ENCODE results near the gene PACS2.

Gene PACS2

DNA sequence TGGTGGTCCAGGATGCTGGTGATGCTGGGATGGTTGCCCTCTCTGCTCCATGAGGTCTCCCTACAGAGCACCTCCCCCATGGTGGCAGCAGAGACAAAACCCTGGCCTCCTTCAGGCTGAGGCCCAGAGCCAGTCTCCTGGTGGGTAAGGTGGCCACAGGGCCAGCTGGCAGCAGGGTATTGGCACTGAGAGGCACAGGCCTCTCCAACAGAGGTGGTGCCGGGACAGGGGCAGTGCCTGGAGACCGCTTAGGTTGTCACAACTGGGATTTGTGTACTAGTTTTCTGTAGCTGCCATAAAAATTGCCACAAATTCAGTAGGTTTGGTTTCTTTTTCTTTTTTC is 99.0 kb downstream of the PACS2 start:
- peaks cover 8% of the 10 kb centered on the region; the same call in 1 of the 2 replicates for H3K27me3 ChIP-seq (ENCODE audit: insufficient read depth, low read length)
- no peaks in the 10 kb centered on the region for H3K4me1 ChIP-seq (ENCODE audit: control insufficient read depth, insufficient read depth, low read length, unreplicated experiment)
- H3K27ac ChIP-seq (ENCODE audit: low read depth, low read length) = no peak overlapping the region
- no peak overlapping the region for H3K4me3 ChIP-seq (ENCODE audit: low read depth, low read length)
- no peak overlapping the region for H2AFZ ChIP-seq (ENCODE audit: low read length, unreplicated experiment)
- H3K36me3 ChIP-seq (ENCODE audit: insufficient read depth, low read length) = no peaks in the 10 kb centered on the region
- no peaks in the 10 kb centered on the region for H3K79me2 ChIP-seq (ENCODE audit: control insufficient read depth, insufficient read depth, low read length, unreplicated experiment)

DNA sequence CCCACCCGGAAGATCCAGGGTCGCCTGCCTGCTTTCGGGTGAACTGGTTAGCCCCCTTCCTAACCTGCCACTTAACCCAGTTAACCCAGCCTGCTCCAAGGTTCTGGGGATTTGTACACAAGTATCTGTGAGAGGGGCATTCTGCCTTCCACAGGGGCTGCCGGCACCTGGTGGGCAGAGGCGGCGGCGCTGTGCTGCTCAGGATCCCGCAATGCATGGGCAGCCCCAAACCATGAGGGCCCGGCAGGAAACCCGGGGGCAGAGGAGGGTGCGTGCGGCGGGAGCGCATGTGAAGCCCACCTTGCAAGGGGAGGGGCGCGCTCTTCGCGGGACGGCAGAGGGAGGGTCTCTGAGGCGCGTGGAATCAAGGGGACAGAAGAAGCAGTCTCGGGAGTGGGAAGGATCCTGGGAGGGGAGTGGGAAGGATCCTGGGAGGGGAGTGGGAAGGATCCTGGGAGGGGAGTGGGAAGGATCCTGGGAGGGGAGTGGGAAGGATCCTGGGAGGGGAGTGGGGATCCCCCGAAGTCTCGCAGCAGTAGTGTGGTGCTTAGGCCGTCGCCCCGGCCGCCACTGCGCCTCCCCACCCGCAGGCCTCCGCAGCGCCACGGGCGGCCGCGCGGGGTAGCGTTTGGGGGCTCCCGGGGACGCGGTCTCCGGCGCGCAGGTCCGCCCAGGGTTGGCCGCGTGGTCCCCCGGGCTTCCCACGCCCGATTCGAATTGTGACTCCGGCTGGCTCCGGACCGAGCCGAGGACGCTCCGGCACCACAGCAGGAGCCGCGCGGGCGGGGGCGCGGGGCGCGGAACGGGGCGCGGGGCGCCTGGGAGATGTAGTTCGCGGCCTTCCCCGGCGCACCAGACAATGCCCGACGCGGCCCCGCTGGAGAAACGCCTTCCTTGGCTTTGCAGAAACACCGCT is 100.2 kb downstream of the PACS2 start:
- H3K79me2 ChIP-seq (ENCODE audit: control insufficient read depth, insufficient read depth, low read length, unreplicated experiment) = peaks cover 5% of the 10 kb centered on the region
- peaks cover 6% of the 10 kb centered on the region for H3K4me1 ChIP-seq (ENCODE audit: control insufficient read depth, insufficient read depth, low read length, unreplicated experiment)
- H3K27ac ChIP-seq (ENCODE audit: low read depth, low read length) = no peak overlapping the region
- peak overlapping the region; percentile 90 for H2AFZ ChIP-seq (ENCODE audit: low read length, unreplicated experiment)
- H3K36me3 ChIP-seq (ENCODE audit: insufficient read depth, low read length) = no peaks in the 10 kb centered on the region
- peak overlapping the region; percentile 79 for H3K4me3 ChIP-seq (ENCODE audit: low read depth, low read length)
- H3K27me3 ChIP-seq (ENCODE audit: insufficient read depth, low read length) = peaks cover 8% of the 10 kb centered on the region; the same call in 1 of the 2 replicates

GRCh38 chr14:105415481-105416428 is 101.2 kb downstream of the PACS2 start:
- H3K4me3 ChIP-seq (ENCODE audit: low read depth, low read length) = peak overlapping the region; percentile 79
- no peak overlapping the region for H3K27ac ChIP-seq (ENCODE audit: low read depth, low read length)
- H3K79me2 ChIP-seq (ENCODE audit: control insufficient read depth, insufficient read depth, low read length, unreplicated experiment) = peaks cover 10% of the 10 kb centered on the region
- H3K27me3 ChIP-seq (ENCODE audit: insufficient read depth, low read length) = peaks cover 4% of the 10 kb centered on the region; the same call in 1 of the 2 replicates
- H3K4me1 ChIP-seq (ENCODE audit: control insufficient read depth, insufficient read depth, low read length, unreplicated experiment) = peaks cover 6% of the 10 kb centered on the region
- no peaks in the 10 kb centered on the region for H3K36me3 ChIP-seq (ENCODE audit: insufficient read depth, low read length)
- H2AFZ ChIP-seq (ENCODE audit: low read length, unreplicated experiment) = peak overlapping the region; percentile 90

DNA sequence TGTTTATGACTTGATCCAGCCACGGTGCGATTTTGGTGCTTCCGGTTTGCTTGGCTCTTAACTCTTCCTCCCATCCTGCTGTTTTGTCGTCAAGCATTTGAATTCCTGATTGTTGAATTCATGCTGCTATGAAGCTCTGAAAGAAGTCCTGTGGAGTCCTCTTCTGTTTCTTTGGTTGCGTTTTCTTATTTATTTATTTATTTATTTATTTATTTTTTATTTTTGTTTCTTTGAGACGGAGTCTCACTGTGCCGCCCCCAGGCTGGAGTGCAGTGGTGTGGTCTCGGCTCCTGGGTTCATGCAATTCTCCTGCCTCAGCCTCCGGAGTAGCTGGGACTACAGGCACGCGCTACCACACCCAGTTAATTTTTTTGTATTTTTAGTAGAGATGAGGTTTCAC is 102.1 kb downstream of the PACS2 start:
- Histone ChIP-seq H3K27ac (ENCODE audit: low read depth, low read length) (no peak overlapping the region), H2AFZ (ENCODE audit: low read length, unreplicated experiment) (no peak overlapping the region), H3K4me3 (ENCODE audit: low read depth, low read length) (no peak overlapping the region), H3K27me3 (ENCODE audit: insufficient read depth, low read length) (no peaks in the 10 kb centered on the region), H3K36me3 (ENCODE audit: insufficient read depth, low read length) (no peaks in the 10 kb centered on the region), H3K79me2 (ENCODE audit: control insufficient read depth, insufficient read depth, low read length, unreplicated experiment) (peaks cover 19% of the 10 kb centered on the region), H3K4me1 (ENCODE audit: control insufficient read depth, insufficient read depth, low read length, unreplicated experiment) (peaks cover 14% of the 10 kb centered on the region)

DNA sequence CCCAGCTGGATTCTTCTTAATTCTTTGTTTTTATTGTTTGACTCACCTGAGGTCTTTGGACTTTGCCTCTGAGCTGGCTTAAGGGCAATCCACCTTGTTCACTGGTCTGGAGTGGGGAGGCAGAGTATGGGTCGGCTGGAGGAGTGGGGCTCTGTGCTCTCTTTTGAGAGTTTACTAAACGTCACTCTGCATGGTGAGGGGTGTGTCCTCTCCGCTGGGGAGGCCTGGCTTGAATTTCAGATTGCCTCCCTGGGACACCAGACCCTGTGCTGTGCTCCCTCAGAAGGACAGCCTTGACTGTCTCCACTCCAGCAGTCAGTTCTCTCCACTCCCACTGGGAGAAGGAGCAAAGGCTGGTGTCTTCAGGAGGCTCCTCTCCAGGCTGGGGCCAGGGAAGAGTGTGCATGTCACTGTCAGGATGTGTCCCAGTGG is 103.2 kb downstream of the PACS2 start:
- no peak overlapping the region for H3K4me3 ChIP-seq (ENCODE audit: low read depth, low read length)
- peaks cover 30% of the 10 kb centered on the region for H3K79me2 ChIP-seq (ENCODE audit: control insufficient read depth, insufficient read depth, low read length, unreplicated experiment)
- no peaks in the 10 kb centered on the region for H3K27me3 ChIP-seq (ENCODE audit: insufficient read depth, low read length)
- peaks cover 19% of the 10 kb centered on the region for H3K4me1 ChIP-seq (ENCODE audit: control insufficient read depth, insufficient read depth, low read length, unreplicated experiment)
- no peak overlapping the region for H2AFZ ChIP-seq (ENCODE audit: low read length, unreplicated experiment)
- H3K27ac ChIP-seq (ENCODE audit: low read depth, low read length) = no peak overlapping the region
- no peaks in the 10 kb centered on the region for H3K36me3 ChIP-seq (ENCODE audit: insufficient read depth, low read length)

- H3K79me2 ChIP-seq (ENCODE audit: control insufficient read depth, insufficient read depth, low read length, unreplicated experiment) = peaks cover 38% of the 10 kb centered on the region
- no peaks in the 10 kb centered on the region for H3K27me3 ChIP-seq (ENCODE audit: insufficient read depth, low read length)
- no peaks in the 10 kb centered on the region for H3K36me3 ChIP-seq (ENCODE audit: insufficient read depth, low read length)
- peaks cover 19% of the 10 kb centered on the region for H3K4me1 ChIP-seq (ENCODE audit: control insufficient read depth, insufficient read depth, low read length, unreplicated experiment)
- no peak overlapping the region for H2AFZ ChIP-seq (ENCODE audit: low read length, unreplicated experiment)
- H3K27ac ChIP-seq (ENCODE audit: low read depth, low read length) = no peak overlapping the region
- peak overlapping the region; percentile 92 for H3K4me3 ChIP-seq (ENCODE audit: low read depth, low read length)
Measured at GRCh38 chr14:105418269-105419194, 104.0 kb downstream of the PACS2 start.

- H3K4me1 ChIP-seq (ENCODE audit: control insufficient read depth, insufficient read depth, low read length, unreplicated experiment) = peaks cover 19% of the 10 kb centered on the region
- no peaks in the 10 kb centered on the region for H3K36me3 ChIP-seq (ENCODE audit: insufficient read depth, low read length)
- no peaks in the 10 kb centered on the region for H3K27me3 ChIP-seq (ENCODE audit: insufficient read depth, low read length)
- peak within 1 kb of the TSS; percentile 99 for H3K4me3 ChIP-seq (ENCODE audit: low read depth, low read length)
- peaks cover 45% of the 10 kb centered on the region for H3K79me2 ChIP-seq (ENCODE audit: control insufficient read depth, insufficient read depth, low read length, unreplicated experiment)
- peak within 1 kb of the TSS; percentile 73 for H2AFZ ChIP-seq (ENCODE audit: low read length, unreplicated experiment)
- H3K27ac ChIP-seq (ENCODE audit: low read depth, low read length) = no peak within 1 kb of the TSS; the same call in 1 of the 2 replicates
Measured at GRCh38 chr14:105419195-105420091, 104.9 kb downstream of the PACS2 start, which contains the start of gene MTA1. MTA1 (plus strand) TSS chr14:105419827; CDS start chr14:105420036, 209 bp downstream.

GRCh38 chr14:105420101-105420973 is 105.8 kb downstream of the PACS2 start:
- Histone ChIP-seq H3K4me1 (ENCODE audit: control insufficient read depth, insufficient read depth, low read length, unreplicated experiment) (peaks cover 19% of the 10 kb centered on the region), H3K4me3 (ENCODE audit: low read depth, low read length) (peak overlapping the region; percentile 99), H3K27me3 (ENCODE audit: insufficient read depth, low read length) (no peaks in the 10 kb centered on the region), H3K27ac (ENCODE audit: low read depth, low read length) (no peak overlapping the region; the same call in 1 of the 2 replicates), H2AFZ (ENCODE audit: low read length, unreplicated experiment) (no peak overlapping the region), H3K36me3 (ENCODE audit: insufficient read depth, low read length) (no peaks in the 10 kb centered on the region), H3K79me2 (ENCODE audit: control insufficient read depth, insufficient read depth, low read length, unreplicated experiment) (peaks cover 54% of the 10 kb centered on the region)
